Measurements from ENCODE around the gene MCF2.

The MCF2 gene, protein sequence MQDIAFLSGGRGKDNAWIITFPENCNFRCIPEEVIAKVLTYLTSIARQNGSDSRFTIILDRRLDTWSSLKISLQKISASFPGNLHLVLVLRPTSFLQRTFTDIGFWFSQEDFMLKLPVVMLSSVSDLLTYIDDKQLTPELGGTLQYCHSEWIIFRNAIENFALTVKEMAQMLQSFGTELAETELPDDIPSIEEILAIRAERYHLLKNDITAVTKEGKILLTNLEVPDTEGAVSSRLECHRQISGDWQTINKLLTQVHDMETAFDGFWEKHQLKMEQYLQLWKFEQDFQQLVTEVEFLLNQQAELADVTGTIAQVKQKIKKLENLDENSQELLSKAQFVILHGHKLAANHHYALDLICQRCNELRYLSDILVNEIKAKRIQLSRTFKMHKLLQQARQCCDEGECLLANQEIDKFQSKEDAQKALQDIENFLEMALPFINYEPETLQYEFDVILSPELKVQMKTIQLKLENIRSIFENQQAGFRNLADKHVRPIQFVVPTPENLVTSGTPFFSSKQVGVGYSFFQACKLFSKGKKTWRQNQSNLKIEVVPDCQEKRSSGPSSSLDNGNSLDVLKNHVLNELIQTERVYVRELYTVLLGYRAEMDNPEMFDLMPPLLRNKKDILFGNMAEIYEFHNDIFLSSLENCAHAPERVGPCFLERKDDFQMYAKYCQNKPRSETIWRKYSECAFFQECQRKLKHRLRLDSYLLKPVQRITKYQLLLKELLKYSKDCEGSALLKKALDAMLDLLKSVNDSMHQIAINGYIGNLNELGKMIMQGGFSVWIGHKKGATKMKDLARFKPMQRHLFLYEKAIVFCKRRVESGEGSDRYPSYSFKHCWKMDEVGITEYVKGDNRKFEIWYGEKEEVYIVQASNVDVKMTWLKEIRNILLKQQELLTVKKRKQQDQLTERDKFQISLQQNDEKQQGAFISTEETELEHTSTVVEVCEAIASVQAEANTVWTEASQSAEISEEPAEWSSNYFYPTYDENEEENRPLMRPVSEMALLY

DNA sequence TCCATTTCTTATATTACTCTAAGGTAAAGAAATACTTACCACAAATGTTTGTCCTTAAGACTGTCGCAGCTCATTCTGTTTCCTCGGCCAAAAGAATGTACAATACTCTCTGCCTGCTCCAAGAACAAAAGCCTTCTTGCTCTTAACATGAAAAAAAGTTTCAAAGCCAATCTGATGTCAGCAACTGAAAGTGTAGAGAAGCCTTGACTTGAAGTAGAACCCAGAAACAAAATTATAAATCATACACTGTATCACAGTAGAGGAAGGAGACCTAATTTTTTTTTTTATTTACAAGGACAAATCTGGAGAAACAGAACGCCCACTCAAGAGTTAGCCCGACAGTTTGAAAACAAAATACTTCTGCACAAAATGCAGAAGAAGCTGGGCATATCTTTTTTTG lies at the start of gene MCF2:
Gene MCF2, minus strand, starts transcription at position 101 of the 400 bp plus-strand sequence. CDS start 56,423 bp downstream, outside the sequence.
- Histone ChIP-seq H3K27ac (ENCODE audit: low read depth, low read length) (no peak within 1 kb of the TSS), H3K4me3 (ENCODE audit: low read depth, low read length) (no peak within 1 kb of the TSS), H3K9ac (ENCODE audit: low read length) (no peak within 1 kb of the TSS), H3K36me3 (ENCODE audit: control insufficient read depth, insufficient read depth, low read length) (no peaks in the 10 kb centered on the region), H3K27me3 (ENCODE audit: control insufficient read depth, insufficient read depth, low read length) (no peaks in the 10 kb centered on the region; the same call in 1 of the 2 replicates), H3K4me1 (ENCODE audit: control insufficient read depth, insufficient read depth, low read length) (no peaks in the 10 kb centered on the region), H3K9me3 (ENCODE audit: control insufficient read depth, insufficient read depth, low read depth, low read length) (peaks cover 3% of the 10 kb centered on the region; the same call in 1 of the 2 replicates)

DNA sequence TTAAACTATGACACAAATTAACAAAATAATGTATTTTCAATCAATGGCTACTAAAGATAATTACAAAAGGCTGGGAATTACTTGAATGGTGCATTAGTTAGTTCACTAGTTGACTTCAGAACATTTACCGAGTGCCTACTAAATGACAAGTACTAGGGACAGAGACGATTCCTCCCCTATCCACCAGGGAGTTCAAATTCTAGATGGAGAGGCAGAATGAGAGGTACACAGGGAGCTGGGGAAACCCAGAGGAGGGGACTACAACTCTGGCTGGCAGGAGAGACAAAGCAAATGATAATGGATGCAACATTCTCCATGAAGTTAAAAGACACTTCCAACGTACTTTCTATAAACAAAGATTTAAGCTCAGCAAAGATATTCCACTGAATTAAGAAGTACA lies 43.1 kb upstream of the MCF2 start:
- Histone ChIP-seq H3K36me3 (ENCODE audit: control insufficient read depth, insufficient read depth, low read length) (peaks cover 24% of the 10 kb centered on the region), H3K4me1 (ENCODE audit: control insufficient read depth, insufficient read depth, low read length) (no peaks in the 10 kb centered on the region), H3K27me3 (ENCODE audit: control insufficient read depth, insufficient read depth, low read length) (no peaks in the 10 kb centered on the region), H3K27ac (ENCODE audit: low read depth, low read length) (no peak overlapping the region), H3K4me3 (ENCODE audit: low read depth, low read length) (no peak overlapping the region), H3K9ac (ENCODE audit: low read length) (no peak overlapping the region), H3K9me3 (ENCODE audit: control insufficient read depth, insufficient read depth, low read depth, low read length) (peaks cover 16% of the 10 kb centered on the region)

DNA sequence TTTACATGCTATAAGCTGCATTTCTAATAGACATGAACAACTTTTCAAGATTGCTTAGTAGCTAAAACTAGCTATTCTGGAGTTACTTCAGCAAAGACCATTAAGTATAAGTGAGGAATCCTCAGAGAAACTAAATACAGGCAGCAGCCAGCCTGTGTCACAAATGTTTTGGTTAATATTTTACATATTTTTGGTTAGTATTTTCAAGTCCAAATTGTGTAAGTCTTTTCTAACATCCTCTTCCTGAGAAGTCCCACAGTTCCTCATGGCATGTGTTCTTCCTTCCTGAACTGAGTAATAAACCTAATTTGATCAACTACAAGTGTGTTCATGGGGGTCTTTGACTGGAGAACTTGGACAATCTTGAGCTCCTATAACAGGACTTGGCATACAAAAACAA lies 42.4 kb upstream of the MCF2 start:
- no peaks in the 10 kb centered on the region for H3K27me3 ChIP-seq (ENCODE audit: control insufficient read depth, insufficient read depth, low read length)

DNA sequence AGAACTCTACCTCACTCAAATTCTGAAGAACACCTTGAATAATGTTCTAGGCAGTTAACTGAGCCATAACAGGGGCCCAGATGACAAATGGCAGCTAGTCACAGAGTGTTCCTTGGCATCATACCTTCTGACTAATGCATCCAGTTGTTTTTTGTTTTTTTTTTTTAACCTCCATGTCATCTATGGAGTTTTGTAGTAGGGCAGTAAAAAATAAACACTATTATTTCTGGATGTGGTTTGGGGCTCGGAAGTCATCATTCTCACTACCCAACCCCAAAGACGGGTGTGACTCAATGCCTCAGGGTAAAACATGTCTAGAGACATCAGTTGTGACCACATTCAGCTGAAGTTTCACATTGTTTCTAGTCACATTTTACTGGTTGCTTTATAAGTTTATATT lies 31.2 kb upstream of the MCF2 start:
- H3K9me3 ChIP-seq (ENCODE audit: control insufficient read depth, insufficient read depth, low read depth, low read length): no peaks in the 10 kb centered on the region
- H3K36me3 ChIP-seq (ENCODE audit: control insufficient read depth, insufficient read depth, low read length): peaks cover 50% of the 10 kb centered on the region
- no peak overlapping the region for H3K4me3 ChIP-seq (ENCODE audit: low read depth, low read length)
- no peak overlapping the region for H3K9ac ChIP-seq (ENCODE audit: low read length)
- H3K4me1 ChIP-seq (ENCODE audit: control insufficient read depth, insufficient read depth, low read length): no peaks in the 10 kb centered on the region
- no peak overlapping the region for H3K27ac ChIP-seq (ENCODE audit: low read depth, low read length)
- H3K27me3 ChIP-seq (ENCODE audit: control insufficient read depth, insufficient read depth, low read length): no peaks in the 10 kb centered on the region

More for the DNA sequence above, 42.4 kb upstream of the MCF2 start:
- Histone ChIP-seq H3K4me1 (ENCODE audit: control insufficient read depth, insufficient read depth, low read length) (no peaks in the 10 kb centered on the region), H3K27ac (ENCODE audit: low read depth, low read length) (no peak overlapping the region), H3K9ac (ENCODE audit: low read length) (no peak overlapping the region), H3K4me3 (ENCODE audit: low read depth, low read length) (no peak overlapping the region), H3K36me3 (ENCODE audit: control insufficient read depth, insufficient read depth, low read length) (peaks cover 24% of the 10 kb centered on the region), H3K9me3 (ENCODE audit: control insufficient read depth, insufficient read depth, low read depth, low read length) (peaks cover 12% of the 10 kb centered on the region)

DNA sequence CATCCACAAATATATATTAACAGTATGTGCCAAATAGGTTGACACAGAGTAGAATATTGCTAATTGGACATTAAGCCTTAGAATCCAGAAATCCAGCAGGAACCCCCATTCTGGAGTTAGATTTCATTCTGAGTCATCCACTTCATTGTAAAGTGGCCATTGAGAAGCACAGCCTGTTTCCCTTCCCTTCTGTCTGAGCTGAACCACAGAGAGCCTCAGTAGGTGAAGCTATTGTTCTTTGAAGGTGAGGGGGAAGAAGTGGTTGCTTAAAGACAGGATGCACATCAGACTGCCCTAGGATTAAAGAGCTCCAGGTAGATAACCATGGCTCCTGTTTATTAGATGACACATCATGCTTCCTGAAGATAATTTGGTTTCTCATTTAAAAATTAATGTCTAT lies 30.6 kb upstream of the MCF2 start:
- Histone ChIP-seq H3K27ac (ENCODE audit: low read depth, low read length) (no peak overlapping the region), H3K4me1 (ENCODE audit: control insufficient read depth, insufficient read depth, low read length) (no peaks in the 10 kb centered on the region), H3K9me3 (ENCODE audit: control insufficient read depth, insufficient read depth, low read depth, low read length) (no peaks in the 10 kb centered on the region), H3K9ac (ENCODE audit: low read length) (no peak overlapping the region), H3K4me3 (ENCODE audit: low read depth, low read length) (no peak overlapping the region), H3K36me3 (ENCODE audit: control insufficient read depth, insufficient read depth, low read length) (peaks cover 48% of the 10 kb centered on the region), H3K27me3 (ENCODE audit: control insufficient read depth, insufficient read depth, low read length) (no peaks in the 10 kb centered on the region)

DNA sequence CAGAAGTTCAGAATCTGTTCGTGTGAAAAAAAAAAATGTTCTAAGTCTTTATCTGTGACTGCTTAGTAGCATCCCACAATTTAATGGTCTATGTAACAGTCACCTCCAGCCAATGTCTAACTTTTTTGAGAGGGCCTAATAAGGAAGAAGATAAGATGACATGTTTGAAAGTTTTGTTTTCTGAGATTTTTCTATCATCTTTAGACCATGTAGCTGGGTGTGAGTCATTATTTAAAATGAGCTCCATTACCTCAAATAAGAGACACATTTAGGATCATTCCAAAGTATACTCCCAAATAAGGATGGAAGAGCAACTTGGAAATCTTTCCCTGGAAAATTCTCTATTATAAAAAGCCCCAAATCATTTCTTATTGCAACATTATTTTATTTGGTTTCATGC lies 28.2 kb upstream of the MCF2 start:
- Histone ChIP-seq H3K27me3 (ENCODE audit: control insufficient read depth, insufficient read depth, low read length) (no peaks in the 10 kb centered on the region; the same call in 1 of the 2 replicates), H3K27ac (ENCODE audit: low read depth, low read length) (no peak overlapping the region), H3K36me3 (ENCODE audit: control insufficient read depth, insufficient read depth, low read length) (peaks cover 56% of the 10 kb centered on the region), H3K9me3 (ENCODE audit: control insufficient read depth, insufficient read depth, low read depth, low read length) (no peaks in the 10 kb centered on the region), H3K9ac (ENCODE audit: low read length) (no peak overlapping the region), H3K4me1 (ENCODE audit: control insufficient read depth, insufficient read depth, low read length) (no peaks in the 10 kb centered on the region), H3K4me3 (ENCODE audit: low read depth, low read length) (no peak overlapping the region)

DNA sequence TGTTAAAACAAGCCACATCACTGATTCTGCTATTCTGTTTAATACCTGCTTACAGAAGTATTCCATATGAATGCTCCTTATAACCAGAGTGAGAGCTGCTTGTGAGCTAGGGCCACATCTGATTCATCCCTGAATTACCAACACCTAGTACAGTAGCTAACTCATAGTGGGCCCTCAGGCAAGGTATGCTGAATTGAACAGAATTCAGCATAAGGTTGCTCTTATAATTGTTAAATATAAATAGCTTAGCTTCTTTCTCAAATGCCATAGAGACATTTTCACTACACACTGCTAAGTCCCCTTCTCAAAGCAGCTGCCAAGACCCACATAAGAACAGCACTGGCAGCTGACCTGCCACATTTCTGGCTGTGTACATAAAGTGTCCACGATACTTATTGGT lies 27.0 kb upstream of the MCF2 start:
- no peak overlapping the region for H3K9ac ChIP-seq (ENCODE audit: low read length)
- no peaks in the 10 kb centered on the region for H3K9me3 ChIP-seq (ENCODE audit: control insufficient read depth, insufficient read depth, low read depth, low read length)
- H3K36me3 ChIP-seq (ENCODE audit: control insufficient read depth, insufficient read depth, low read length): peaks cover 45% of the 10 kb centered on the region
- no peaks in the 10 kb centered on the region for H3K4me1 ChIP-seq (ENCODE audit: control insufficient read depth, insufficient read depth, low read length)
- H3K27me3 ChIP-seq (ENCODE audit: control insufficient read depth, insufficient read depth, low read length): no peaks in the 10 kb centered on the region; the same call in 1 of the 2 replicates
- H3K27ac ChIP-seq (ENCODE audit: low read depth, low read length): no peak overlapping the region
- no peak overlapping the region for H3K4me3 ChIP-seq (ENCODE audit: low read depth, low read length)

DNA sequence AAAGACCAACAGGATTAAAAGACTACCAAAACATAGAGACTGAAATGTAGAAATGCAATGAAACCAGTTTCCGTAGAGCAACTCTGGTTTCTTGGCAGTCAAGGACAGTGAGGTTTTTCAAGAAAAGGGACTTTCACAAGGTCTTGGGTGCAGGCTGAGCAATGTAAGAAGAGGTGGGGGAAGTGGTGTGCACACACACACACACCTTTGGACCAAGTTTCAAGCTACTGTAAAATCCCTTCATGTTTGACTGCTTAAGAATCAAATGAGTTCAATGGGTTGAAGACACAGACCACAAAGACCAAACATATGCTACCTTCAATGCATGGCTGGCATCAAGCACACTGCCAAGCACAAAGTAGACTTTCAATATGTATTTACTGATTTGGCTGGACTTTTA lies 17.8 kb upstream of the MCF2 start:
- H3K4me1 ChIP-seq (ENCODE audit: control insufficient read depth, insufficient read depth, low read length): no peaks in the 10 kb centered on the region
- peaks cover 19% of the 10 kb centered on the region for H3K36me3 ChIP-seq (ENCODE audit: control insufficient read depth, insufficient read depth, low read length)
- H3K9me3 ChIP-seq (ENCODE audit: control insufficient read depth, insufficient read depth, low read depth, low read length): no peaks in the 10 kb centered on the region
- no peaks in the 10 kb centered on the region for H3K27me3 ChIP-seq (ENCODE audit: control insufficient read depth, insufficient read depth, low read length)
- no peak overlapping the region for H3K9ac ChIP-seq (ENCODE audit: low read length)
- no peak overlapping the region for H3K27ac ChIP-seq (ENCODE audit: low read depth, low read length)
- H3K4me3 ChIP-seq (ENCODE audit: low read depth, low read length): no peak overlapping the region

DNA sequence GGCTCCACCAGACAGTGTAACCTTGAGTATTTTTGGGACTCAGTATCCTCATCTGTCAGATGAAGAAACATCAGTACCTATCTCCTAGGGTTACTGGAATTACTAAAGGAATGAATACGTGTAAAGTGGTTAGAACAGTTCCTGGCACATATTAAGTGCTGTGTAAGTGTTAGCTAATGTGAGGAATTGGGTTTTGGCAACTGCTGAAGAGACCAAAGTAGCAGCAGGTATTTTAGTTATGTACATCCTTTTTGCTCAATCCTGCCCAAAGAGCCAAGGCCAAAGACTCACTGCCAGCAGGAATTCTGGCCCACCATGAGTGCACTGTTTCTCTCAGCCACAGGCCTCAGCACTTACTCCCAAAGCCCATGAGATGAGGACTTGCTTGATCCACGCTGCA lies 16.7 kb upstream of the MCF2 start:
- Histone ChIP-seq H3K4me1 (ENCODE audit: control insufficient read depth, insufficient read depth, low read length) (peaks cover 5% of the 10 kb centered on the region; the same call in 1 of the 2 replicates), H3K36me3 (ENCODE audit: control insufficient read depth, insufficient read depth, low read length) (peaks cover 16% of the 10 kb centered on the region), H3K27me3 (ENCODE audit: control insufficient read depth, insufficient read depth, low read length) (no peaks in the 10 kb centered on the region), H3K4me3 (ENCODE audit: low read depth, low read length) (no peak overlapping the region), H3K9me3 (ENCODE audit: control insufficient read depth, insufficient read depth, low read depth, low read length) (no peaks in the 10 kb centered on the region), H3K9ac (ENCODE audit: low read length) (no peak overlapping the region), H3K27ac (ENCODE audit: low read depth, low read length) (no peak overlapping the region)

DNA sequence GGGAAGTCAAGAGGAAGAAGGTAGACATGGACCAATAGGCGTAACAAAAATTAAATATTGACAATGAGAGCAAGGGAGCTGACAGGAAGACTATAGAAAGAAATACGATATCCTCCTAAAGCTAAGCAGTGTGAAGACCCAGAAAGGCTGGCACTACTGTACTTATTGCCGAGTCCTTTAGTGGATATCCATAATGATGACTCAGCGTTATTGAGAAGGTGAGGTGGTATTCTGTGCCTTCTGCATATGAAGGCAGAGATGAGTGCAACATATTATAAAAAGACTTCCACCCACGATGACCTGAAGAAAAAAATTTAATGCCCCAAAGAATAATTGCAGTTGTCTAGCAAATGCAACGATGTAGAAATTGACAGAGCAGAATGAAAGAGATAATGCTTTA lies 13.0 kb upstream of the MCF2 start:
- H3K9me3 ChIP-seq (ENCODE audit: control insufficient read depth, insufficient read depth, low read depth, low read length): no peaks in the 10 kb centered on the region
- H3K4me1 ChIP-seq (ENCODE audit: control insufficient read depth, insufficient read depth, low read length): peaks cover 5% of the 10 kb centered on the region; the same call in 1 of the 2 replicates
- H3K4me3 ChIP-seq (ENCODE audit: low read depth, low read length): no peak overlapping the region
- H3K9ac ChIP-seq (ENCODE audit: low read length): no peak overlapping the region
- H3K27me3 ChIP-seq (ENCODE audit: control insufficient read depth, insufficient read depth, low read length): no peaks in the 10 kb centered on the region
- no peak overlapping the region for H3K27ac ChIP-seq (ENCODE audit: low read depth, low read length)
- 0 out of 2 replicates have a peak, but pooled peaks cover 5% of the 10 kb centered on the region for H3K36me3 ChIP-seq (ENCODE audit: control insufficient read depth, insufficient read depth, low read length)

Data from HUES6 (cell line).